ENCODE results near the gene CTSO.
"Not testable (repeated sequence)": the region's sequence is repeated elsewhere in the genome, so short reads cannot be mapped to it uniquely, and the experiment has no call there.

Gene CTSO

DNA sequence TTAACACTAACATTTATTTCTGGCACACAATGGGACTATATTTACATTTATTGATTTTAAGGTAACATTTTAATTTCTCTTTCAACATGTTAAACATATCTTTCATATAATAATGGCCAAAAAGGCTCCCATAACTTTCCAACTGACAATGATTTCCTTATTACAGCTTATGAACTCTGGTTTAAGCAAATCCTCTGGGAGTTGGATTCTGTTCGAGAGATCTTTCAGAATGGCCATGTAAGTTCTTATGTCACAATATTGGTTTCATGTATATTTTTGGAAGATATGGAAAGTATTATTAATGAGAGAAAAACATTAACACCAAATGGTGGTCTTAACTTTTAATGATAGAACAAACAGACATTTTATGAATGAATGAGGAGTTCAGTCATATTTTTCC lies 46.1 kb downstream of the CTSO start:
- no peak overlapping the region for H3K4me3 ChIP-seq (ENCODE audit: low read depth, low read length)

DNA sequence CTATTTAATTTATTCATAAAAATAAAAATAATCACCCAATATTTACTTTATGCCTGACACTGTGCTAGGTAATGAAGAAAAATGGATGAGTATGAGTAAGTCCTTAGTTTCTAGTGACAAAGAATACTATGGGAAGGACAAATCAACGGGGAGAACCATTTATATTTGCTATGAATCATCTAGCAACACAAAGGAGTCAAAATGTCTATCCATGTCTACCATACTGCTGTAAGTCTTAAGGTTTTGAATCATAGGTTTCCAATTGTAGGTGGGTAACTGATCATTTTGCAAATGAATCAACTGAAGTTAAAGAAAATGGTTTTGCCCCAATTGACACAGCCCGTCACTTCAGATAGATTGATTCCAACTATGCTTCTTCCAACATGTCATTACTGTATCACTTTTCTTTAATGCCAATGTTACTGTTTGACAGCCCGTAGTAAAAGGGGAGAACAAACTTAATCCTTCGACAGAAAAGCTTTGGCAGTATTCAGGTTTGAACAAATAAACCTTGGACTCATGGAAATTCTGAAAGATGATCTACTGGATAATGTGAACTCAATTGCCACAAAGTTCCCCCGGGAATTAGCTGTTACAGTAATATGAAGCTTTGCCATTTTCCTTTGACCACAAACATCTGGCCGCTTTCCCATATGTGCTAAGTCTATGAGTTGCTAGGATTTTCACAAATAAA lies 47.0 kb downstream of the CTSO start:
- H3K4me3 ChIP-seq (ENCODE audit: low read depth, low read length), result no peak overlapping the region
- TF ChIP-seq, protein P1, sequence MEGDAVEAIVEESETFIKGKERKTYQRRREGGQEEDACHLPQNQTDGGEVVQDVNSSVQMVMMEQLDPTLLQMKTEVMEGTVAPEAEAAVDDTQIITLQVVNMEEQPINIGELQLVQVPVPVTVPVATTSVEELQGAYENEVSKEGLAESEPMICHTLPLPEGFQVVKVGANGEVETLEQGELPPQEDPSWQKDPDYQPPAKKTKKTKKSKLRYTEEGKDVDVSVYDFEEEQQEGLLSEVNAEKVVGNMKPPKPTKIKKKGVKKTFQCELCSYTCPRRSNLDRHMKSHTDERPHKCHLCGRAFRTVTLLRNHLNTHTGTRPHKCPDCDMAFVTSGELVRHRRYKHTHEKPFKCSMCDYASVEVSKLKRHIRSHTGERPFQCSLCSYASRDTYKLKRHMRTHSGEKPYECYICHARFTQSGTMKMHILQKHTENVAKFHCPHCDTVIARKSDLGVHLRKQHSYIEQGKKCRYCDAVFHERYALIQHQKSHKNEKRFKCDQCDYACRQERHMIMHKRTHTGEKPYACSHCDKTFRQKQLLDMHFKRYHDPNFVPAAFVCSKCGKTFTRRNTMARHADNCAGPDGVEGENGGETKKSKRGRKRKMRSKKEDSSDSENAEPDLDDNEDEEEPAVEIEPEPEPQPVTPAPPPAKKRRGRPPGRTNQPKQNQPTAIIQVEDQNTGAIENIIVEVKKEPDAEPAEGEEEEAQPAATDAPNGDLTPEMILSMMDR (IDR thresholded peaks at IDR 0.05; ENCODE audit: low read depth, low read length), result no peak

More for the DNA sequence above, 46.1 kb downstream of the CTSO start:
- TF ChIP-seq, protein P1 (IDR thresholded peaks at IDR 0.05; ENCODE audit: low read depth, low read length), result no peak

DNA sequence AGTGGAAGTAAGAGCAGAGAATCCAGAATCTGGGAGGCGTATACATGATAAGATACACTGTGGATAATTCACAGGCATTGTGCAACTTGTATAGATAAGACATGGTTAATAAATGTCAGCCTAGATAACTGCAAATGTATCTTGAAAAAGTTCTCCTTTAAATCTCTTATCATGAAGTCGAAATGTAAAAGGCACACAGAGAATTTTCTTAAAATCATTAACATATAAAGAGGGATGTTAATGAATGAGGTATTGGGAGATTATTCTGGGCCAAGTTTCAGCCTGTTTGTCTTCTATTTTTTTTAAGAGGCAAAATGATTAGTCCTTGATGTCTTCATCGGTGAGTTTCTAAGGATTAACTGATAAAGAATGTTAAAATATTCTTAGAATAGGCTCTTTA lies 49.3 kb downstream of the CTSO start:
- TF ChIP-seq, protein P1 (IDR thresholded peaks at IDR 0.05; ENCODE audit: low read depth, low read length), result no peak
- H3K4me3 ChIP-seq (ENCODE audit: low read depth, low read length), result no peak overlapping the region

DNA sequence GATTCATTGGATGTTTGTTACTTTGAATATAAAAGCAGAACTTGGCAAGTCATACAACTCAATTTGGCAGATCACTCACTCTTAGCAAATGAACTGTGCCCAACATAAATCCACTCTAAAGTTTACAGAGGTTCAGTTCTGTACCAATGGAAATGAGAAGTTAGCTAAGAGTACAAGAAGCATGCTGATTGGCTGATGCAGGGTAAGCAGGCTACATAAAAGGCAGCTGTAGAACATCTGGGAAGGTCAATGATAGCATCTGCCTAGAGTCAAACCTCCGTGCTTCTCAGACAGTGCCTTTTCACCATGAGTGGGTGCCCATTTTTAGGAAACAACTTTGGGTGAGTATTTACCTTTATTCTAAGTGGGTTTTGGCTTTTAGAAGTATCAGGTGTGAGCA lies 50.2 kb downstream of the CTSO start, which contains the start of gene TDO2:
TDO2 (plus strand) TSS at position 244 of the 400 bp plus-strand sequence; CDS start at position 307, 63 bp downstream.
- TF ChIP-seq, protein P1 (IDR thresholded peaks at IDR 0.05; ENCODE audit: low read depth, low read length), result no peak
- no peak within 1 kb of the TSS for H3K4me3 ChIP-seq (ENCODE audit: low read depth, low read length)

DNA sequence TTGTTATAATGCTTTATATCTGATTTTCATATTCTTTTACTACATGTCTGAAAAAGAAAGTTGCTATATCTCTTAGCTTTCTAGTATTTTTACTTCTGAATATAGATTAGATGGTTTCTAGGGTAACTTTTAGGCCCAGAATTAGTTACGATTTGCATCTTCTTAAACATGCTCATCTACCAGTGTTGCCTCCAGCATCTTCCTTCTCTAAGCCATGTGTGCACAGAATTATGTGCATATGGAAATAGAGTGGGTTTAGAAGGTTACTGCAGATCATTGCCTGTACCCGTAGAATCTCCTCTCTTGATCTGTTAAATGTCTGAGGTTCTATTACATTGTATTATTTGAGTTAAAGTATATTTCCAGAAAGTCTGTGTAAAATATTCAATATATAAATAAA lies 52.7 kb downstream of the CTSO start:
- TF ChIP-seq, protein P1 (IDR thresholded peaks at IDR 0.05; ENCODE audit: low read depth, low read length), result no peak
- no peak overlapping the region for H3K4me3 ChIP-seq (ENCODE audit: low read depth, low read length)

DNA sequence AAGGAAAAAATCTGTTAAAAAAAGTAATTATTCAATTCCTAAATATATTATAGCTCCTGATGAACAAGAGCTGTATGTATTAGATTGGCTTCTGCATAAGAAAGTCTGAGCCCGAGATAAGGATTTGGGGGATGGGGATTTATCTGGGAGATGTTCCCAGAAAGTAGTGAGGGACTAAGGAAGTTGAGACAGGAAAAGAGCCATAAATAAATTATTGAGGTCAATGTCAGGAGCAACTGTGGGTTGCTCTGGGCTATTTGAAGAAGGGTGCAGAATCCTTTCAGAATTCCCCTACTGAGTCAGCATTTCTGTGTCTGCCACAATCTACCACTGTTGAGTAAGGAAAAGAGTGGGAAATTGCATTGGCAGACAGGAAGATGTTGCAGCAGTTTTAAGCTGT lies 53.3 kb downstream of the CTSO start:
- TF ChIP-seq, protein P1 (IDR thresholded peaks at IDR 0.05; ENCODE audit: low read depth, low read length), result no peak
- no peak overlapping the region for H3K4me3 ChIP-seq (ENCODE audit: low read depth, low read length)

DNA sequence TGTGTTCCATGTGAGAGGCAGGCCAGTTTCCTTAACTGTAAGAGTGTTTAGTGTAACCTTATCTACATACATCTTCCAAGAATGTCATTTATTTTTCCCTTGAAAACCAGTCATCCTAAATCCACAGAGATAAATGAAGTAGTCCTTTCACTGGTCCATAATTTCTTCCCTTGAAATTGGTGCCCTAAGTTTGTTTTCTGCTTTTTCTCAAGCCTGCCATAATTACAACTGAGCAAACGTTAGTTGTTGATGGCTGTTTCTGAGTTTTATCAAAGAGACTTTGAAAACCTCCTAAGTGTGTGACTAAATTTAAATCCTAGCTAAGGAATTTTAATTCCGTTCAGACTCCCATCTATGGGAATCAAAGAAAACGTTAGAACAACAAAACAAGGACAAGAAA lies 53.8 kb downstream of the CTSO start:
- TF ChIP-seq, protein P1 (IDR thresholded peaks at IDR 0.05; ENCODE audit: low read depth, low read length), result no peak

DNA sequence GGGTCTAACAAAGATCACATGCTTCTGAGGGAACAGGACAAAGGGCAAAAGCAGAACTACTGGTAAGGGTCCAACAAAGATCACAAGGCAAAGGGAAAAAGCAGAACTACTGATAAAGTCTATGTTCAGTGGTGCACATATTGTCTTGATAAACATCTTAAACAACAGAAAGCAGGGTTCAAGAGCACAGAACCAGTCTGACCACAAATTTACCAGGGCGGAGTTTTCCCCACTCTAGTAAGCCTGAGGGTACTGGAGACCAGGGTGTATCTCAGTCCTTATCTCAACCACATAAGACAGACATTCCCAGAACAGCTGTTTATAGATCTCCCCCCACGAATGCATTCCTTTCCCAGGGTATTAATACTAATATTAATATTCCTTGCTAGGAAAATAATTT lies 55.3 kb downstream of the CTSO start:
- not testable (repeated sequence) for H3K4me3 ChIP-seq (ENCODE audit: low read depth, low read length)

More for the DNA sequence above, 53.8 kb downstream of the CTSO start:
- H3K4me3 ChIP-seq (ENCODE audit: low read depth, low read length), result no peak overlapping the region

All from WI38 (cell line).